Skin epidermis (tissue), 12 donors: ENCODE data around the gene CDH23.

Experiments used
- H3K27ac ChIP-seq, 21 experiments: fragments of 200-600 bp; sonication (generic) in 11 of 21; one replicate each; pipeline ENCODE4 v1.5.0; 2020; ENCODE audit warnings: mild to moderate bottlenecking in 3 of 21, inconsistent platforms in 2 of 21, moderate library complexity in 2 of 21
- H3K4me3 ChIP-seq, 7 experiments: fragments of 200-600 bp; sonication (generic) in 2 of 7; one replicate each; pipeline ENCODE4 v1.5.0; 2020; ENCODE audit warnings: inconsistent platforms in 2 of 7, mild to moderate bottlenecking in 2 of 7, moderate library complexity in 1 of 7

Gene CDH23

GRCh38 chr10:71456631-71457030 is 59.9 kb downstream of the CDH23 start:
- no peak overlapping the region for H3K27ac ChIP-seq
- no peak overlapping the region for H3K4me3 ChIP-seq

GRCh38 chr10:71457908-71458307 is 61.2 kb downstream of the CDH23 start:
- H3K27ac ChIP-seq: no peak overlapping the region

GRCh38 chr10:71458387-71458786 is 61.7 kb downstream of the CDH23 start:
- Histone ChIP-seq H3K4me3 (no peak overlapping the region), H3K27ac (no peak overlapping the region)

More at GRCh38 chr10:71457908-71458307, 61.2 kb downstream of the CDH23 start:
- no peak overlapping the region for H3K4me3 ChIP-seq

DNA sequence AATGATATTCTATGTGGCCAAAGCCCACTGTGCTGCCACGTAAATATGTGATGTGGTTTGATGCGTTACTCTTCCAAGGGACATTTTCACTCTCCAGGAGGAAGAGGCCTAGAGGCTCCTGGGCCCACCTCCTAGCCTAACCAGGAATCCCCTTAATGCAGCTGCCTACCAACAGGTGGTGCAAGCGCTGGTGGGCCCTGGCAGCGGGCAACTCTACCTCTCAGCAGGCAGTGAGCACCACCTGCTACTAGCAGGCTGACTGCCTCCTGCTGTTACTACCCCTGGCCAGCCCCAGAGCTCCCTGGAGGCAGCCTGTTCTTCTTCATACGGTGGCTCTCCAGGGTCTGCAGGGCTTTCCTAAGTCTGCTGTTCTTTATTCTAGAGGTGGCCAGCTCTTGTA is 62.8 kb downstream of the CDH23 start:
- H3K27ac ChIP-seq: no peak overlapping the region
- no peak overlapping the region for H3K4me3 ChIP-seq

DNA sequence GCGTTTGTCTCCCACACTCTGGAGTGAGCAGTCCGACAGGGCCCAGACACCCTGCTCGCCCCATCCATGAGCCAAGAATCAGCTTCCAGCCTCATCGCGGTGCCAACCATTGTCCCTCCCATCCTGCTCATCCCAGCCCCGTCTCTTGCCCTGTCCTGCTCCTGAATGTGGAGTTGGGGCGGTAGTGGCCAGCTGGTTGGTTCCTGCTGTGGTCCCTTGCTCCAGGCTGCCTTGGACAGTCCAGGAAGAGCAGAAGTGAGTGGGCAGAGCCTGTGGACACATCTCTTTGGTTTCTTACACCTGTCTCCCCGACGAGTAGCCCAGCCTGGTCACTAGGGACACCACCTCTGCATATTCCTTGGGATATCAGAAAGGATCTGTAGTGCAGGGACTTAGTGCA is 63.9 kb downstream of the CDH23 start:
- no peak overlapping the region for H3K27ac ChIP-seq

DNA sequence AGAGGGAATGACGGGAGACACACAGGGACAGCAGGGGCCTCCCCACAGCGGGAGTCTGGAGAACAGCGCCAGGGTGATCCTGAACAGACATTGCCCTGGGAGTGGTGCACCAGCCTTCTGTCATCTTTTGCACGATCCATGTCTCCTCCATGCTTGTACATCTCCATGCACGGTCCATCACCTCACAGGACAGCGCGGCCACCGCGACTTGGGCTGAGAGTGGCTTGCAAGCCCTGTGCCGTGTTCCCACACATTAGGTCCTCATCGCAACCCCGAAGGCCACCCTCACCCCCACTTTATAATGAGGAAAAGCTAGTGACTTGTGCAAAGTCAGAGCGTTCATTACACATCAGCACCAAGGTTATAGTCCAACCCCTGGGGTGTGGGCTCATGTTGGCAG is 64.7 kb downstream of the CDH23 start:
- Histone ChIP-seq H3K4me3 (no peak overlapping the region), H3K27ac (no peak overlapping the region)

More for the DNA sequence above, 63.9 kb downstream of the CDH23 start:
- no peak overlapping the region for H3K4me3 ChIP-seq

DNA sequence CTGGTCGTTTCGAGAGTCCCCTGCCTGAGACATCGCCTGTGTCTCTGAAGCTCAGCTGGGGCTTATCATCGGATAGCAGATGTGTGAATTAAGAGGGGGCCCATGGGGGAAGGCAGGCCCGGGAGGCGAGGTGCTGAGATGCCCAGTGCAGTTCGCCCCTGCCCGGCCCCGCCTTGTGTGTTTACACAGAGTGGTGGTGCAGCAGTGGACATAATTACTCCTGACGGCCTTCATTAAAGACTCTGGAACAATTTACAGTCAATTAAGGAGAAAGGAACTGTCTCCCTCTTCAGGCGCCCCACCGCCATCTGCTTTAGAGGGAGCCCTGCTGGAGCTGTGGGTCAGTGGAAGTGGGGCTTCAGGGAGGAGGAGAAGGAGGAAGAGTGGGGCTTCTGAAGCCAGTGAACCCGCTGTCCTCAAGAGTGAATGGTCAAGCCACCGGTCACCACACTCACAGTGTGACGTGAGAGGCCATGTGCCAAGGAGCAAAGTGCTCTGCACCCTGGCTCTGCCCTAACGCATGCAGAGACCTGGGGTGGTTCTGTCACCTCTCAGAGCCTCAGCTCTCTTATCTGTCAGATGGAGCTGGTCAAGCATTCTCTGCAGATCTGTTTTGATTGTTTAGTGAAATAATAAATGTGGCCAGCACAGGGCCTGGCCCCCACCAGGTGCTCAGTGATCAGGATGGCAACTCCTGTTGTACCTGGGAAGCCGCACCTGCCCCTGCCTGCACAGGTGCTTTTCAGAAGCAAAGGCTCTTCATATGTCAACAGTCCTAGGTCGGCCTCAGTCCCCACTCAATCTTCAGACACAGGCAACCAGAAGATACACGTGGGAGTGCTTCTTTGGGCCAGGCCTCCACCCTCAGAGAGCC is 65.6 kb downstream of the CDH23 start:
- no peak overlapping the region for H3K27ac ChIP-seq

DNA sequence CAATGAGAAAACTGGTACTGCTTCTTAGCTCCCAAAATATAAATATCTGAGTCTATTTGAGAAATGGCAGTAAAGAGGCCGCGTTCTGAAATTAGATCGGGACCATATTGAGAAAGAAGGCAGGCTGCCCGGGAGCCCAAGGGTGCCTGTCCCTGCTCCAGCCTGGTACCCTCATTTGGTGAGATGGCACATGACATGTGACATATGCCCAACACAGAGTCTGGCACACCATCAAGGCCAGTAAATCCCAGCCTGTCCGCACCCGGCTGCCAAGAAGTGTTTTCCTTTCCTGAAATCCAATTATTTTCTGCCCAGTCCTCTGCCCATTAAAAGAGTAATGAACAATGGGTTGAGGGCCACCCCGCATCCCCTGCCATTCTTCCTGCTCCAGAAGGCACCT is 66.4 kb downstream of the CDH23 start:
- H3K4me3 ChIP-seq: no peak overlapping the region
- H3K27ac ChIP-seq: no peak overlapping the region

More for the DNA sequence above, 65.6 kb downstream of the CDH23 start:
- H3K4me3 ChIP-seq: no peak overlapping the region

DNA sequence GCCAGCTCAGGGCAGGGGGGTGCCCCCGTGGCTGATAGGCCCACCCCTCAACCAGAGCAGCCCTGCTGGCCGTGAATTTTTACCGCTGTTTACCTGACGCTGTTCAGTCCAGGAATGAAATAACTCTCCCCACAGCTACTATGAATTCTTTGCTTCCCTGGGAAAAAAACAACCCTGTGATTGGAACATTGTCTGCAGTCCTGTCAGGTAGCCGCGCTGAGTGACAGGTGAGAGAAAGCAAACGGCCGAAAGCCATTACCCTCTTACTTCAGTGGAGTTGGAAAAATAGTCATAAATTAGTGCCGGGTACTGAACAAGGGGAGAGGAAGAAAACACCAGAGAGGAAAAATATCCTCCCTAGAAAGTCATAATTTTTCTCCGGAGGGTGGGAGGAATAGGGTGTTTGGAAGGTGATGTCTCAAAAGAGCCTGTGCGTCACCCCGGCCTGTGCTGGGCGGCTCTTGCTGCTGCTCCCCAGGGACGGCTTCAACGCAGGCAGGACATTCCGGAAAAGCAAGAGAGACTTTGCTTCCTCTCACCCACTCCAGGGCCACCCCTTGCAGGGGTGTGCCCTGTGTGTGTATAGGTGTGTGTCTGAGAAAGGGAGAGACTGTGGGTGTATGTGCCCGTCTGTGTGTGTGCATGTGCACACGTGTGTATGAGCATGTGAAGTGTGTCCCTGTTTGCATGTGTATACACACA is 69.0 kb downstream of the CDH23 start:
- no peak overlapping the region for H3K27ac ChIP-seq
- H3K4me3 ChIP-seq: no peak overlapping the region

DNA sequence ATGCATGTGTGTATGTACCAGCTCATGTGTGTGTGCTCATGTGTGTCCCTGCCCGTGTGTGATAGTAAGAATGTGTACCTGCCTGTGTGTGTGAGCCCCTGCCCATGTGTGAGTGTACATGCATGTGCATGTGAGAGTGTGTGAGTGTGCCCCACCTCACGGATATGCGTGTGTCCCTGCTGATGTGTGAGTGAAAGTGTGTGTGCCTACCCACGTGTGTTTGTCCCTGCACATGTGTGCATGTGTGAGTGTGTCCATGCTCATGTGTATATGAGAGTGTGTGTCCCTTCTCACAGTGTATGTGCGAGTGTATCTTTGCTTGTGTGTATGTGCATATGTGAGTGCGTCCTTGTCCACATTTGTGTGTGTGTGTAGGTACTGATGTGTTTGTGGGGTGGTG is 69.6 kb downstream of the CDH23 start:
- Histone ChIP-seq H3K27ac (no peak overlapping the region), H3K4me3 (no peak overlapping the region)

DNA sequence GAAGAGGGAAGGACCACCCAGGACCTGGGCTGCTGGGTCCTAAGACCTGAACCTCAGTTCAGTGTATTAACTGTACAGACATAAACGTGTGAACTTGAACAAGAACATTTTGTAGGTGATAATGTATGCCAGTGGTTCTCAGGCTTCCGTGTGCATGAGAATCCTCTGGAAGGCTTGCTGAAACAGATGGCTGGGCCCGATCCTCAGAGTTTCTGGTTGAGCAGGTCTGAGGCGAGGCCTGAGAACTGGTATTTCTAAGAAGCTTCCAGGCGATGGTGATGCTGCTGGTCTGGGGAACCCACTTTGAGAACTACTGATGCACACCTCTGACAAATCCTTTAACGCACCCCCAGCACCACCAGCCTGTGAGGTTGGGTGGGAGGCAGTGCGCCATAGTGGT is 70.4 kb downstream of the CDH23 start:
- H3K27ac ChIP-seq: no peak overlapping the region
- H3K4me3 ChIP-seq: no peak overlapping the region

- Histone ChIP-seq H3K27ac (no peak overlapping the region), H3K4me3 (no peak overlapping the region)
These were observed 71.0 kb downstream of the CDH23 start for GRCh38 chr10:71467569-71468362.

DNA sequence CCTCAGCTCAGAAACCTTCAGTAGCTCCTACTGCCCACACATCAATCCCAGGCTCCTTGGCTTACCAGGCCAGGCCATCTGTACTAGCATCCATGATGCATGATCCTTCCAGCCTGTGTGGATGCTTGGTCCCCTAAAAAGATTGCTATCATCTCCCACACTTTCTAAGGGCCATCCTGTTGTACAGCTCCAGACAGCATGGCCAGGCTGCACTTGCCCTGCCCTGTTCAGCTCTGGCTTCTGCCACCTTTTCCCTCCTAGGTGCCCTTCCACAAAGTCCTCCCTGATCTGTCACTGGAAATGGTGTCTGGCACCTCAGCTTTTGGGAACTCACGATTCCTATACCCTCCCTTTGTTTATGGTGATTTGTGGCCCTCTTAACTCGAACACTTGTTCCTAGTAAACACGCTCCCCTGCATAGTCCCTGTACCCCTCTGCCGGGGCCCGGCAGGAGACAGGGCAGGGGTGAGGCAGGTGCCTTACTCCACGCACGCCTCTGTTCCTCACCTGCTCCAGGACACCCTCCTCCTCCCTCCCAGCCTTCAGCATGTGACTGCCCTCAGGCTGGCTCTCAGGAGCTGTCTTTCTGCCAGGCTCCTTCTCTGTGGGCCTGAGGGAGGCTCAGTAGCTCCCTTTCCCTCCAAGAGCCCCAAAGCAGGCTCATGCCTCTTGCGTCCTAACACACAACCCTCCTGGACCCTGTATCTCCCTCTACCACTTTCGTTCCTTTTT is 71.8 kb downstream of the CDH23 start:
- H3K4me3 ChIP-seq: no peak overlapping the region

DNA sequence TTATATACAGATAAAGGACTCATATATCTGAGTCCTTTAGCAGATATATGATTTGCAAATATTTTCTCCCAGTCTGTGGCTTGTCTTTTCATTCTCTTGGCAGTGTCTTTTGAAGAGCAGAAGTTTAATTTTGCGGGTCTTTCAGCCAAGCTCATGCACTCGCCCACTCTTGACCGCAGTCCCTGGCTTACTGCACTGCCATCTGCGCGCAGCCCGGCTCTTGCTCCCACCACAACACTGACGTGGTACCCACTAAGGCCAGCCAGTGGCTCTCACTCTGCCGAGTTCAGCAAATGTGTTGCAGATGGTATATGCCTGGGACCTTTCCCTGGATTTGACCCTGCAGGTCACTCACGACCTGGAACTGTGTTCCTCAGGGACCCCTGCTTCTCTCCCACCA is 74.3 kb downstream of the CDH23 start:
- Histone ChIP-seq H3K4me3 (no peak overlapping the region), H3K27ac (no peak overlapping the region)

More for the DNA sequence above, 71.8 kb downstream of the CDH23 start:
- no peak overlapping the region for H3K27ac ChIP-seq

GRCh38 chr10:71471957-71472365 is 75.2 kb downstream of the CDH23 start:
- no peak overlapping the region for H3K27ac ChIP-seq
- H3K4me3 ChIP-seq: no peak overlapping the region

DNA sequence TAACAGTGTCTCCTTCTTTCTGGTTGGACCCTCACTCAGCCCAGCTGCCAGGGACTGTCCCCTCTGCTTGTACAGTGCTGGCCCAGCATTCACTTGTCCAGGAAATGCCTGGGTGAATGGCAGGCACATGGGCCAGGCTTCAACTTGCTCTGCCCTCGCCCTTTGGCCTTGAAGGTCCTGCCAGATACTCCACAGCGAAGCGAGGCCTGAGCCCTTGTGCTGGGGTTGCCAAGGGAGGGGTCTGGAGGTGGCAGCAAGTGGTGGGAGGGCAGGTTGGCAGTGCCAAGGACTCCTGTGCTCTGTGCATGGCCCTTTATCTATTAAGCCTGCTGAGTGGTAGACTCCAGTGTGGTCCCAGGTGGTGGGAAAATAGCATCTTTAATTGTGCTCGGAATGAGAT is 75.7 kb downstream of the CDH23 start:
- H3K4me3 ChIP-seq: no peak overlapping the region
- no peak overlapping the region for H3K27ac ChIP-seq

GRCh38 chr10:71472912-71473311 is 76.2 kb downstream of the CDH23 start:
- Histone ChIP-seq H3K27ac (no peak overlapping the region), H3K4me3 (no peak overlapping the region)

- Histone ChIP-seq H3K27ac (no peak overlapping the region), H3K4me3 (no peak overlapping the region)
These were observed 77.2 kb downstream of the CDH23 start for GRCh38 chr10:71473671-71474599.
